Activated B cell treated with CpG ODN at 0.5 μM for 24 hours (primary cell): ENCODE measurements around the gene ZBTB18. TPM values are rescaled to one million over a fixed set of nuclear protein-coding genes. Genes with fewer than 3 reads are reported as not detected.
"Not testable (repeated sequence)": the region's sequence is repeated elsewhere in the genome, so short reads cannot be mapped to it uniquely, and the experiment has no call there.

Experiments
- ATAC-seq: fragments of 200-7000 bp; cut with Tn5 transposase; one replicate; pipeline ENCODE4 v1.10.0; 2021; ENCODE audit warnings: low read depth, mild to moderate bottlenecking, moderate library complexity
- CTCF ChIA-PET: fragments of 350-600 bp; sonication (Branson Sonifier 250); formaldehyde crosslinking; loops from one replicate; lab custom pipeline; 2021; ENCODE audit warnings: antibody characterized with exemption; lab: Charles Lee
- POLR2A ChIA-PET: fragments of 350-600 bp; sonication (Branson Sonifier 250); formaldehyde crosslinking; loops from one replicate; lab custom pipeline; 2021; ENCODE audit warnings: antibody characterized with exemption; lab: Charles Lee
- DNase-seq: peaks from one replicate; pipeline ENCODE4 v3.0.0; 2022
- H3K27ac Mint-ChIP-seq: one replicate; pipeline ENCODE4 v1.8.0; 2020; ENCODE audit warnings: mixed read lengths
- H3K27me3 Mint-ChIP-seq: one replicate; pipeline ENCODE4 v1.8.0; 2021; ENCODE audit warnings: mixed read lengths
- H3K36me3 Mint-ChIP-seq: one replicate; pipeline ENCODE4 v1.8.0; 2021; ENCODE audit warnings: low read depth, mixed read lengths
- H3K4me1 Mint-ChIP-seq: one replicate; pipeline ENCODE4 v1.8.0; 2021; ENCODE audit warnings: mixed read lengths
- H3K4me3 Mint-ChIP-seq: one replicate; pipeline ENCODE4 v1.8.0; 2020; ENCODE audit warnings: mild to moderate bottlenecking, mixed read lengths
- H3K9me3 Mint-ChIP-seq: one replicate; pipeline ENCODE4 v1.8.0; 2020; ENCODE audit warnings: mixed read lengths
- intact Hi-C: fragments of 100-400 bp; cut with micrococcal nuclease; formaldehyde crosslinking; loops from one replicate; pipeline ENCODE4 v1.15.1; 2024
- total RNA-seq: library from RNA; stranded (reverse); gene quantifications from 2 replicates; pipeline ENCODE4 v1.2.3, GENCODE V29; 2022
- TF ChIP-seq, protein P1 (sequence below): fragments of 200-600 bp; IDR thresholded peaks from one replicate; pipeline ENCODE4 v1.8.0; 2022; ENCODE audit warnings: antibody characterized with exemption, mild to moderate bottlenecking

The ZBTB18 gene
- total RNA-seq, 1 donor from 2014 or later: 46.7 TPM

DNA sequence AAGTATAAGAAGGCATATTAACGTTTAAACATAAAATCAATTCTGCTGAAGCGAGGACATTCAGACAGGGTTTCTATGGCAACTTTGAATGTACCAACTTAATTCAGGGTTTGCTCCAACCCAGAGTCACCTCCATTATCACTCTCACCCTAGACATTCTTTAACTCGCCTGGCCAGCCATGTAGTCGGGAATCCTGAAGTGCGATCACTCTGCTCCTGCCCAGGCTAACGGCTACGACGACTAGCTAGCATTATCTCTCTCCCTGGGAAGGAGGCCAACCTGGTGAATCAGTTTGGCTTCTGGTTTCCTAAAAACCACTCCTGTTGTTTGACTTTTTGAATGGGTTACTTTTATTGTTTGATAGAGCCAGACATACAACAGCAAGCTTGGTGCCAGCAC is 38.9 kb upstream of the ZBTB18 start:
- no peak overlapping the region for H3K27ac Mint-ChIP-seq
- POLR2A ChIA-PET: no interaction called here

DNA sequence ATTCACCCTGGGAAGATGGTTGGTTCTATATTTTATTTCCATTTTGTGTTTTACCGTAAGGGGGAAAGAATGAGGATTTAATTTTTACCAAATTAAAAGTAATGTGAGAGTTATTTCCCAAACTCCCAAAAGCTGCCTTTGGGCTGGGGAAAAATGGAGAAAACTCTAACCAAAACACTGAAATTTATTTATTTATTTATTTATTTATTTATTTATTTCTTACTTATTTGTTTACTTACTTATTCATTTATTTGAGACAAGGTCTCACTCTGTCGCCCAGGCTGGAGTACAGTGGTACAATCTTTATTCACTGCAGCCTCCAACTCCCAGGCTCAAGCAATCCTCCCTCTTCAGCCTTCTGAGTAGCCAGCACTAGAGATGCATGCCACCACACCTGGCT is 38.0 kb upstream of the ZBTB18 start:
- ATAC-seq (no peak), DNase-seq (no peak)
- Mint-ChIP-seq H3K9me3 (no peaks in the 10 kb centered on the region), H3K27ac (no peak overlapping the region), H3K4me1 (no peaks in the 10 kb centered on the region), H3K27me3 (peaks cover 14% of the 10 kb centered on the region), H3K36me3 (no peaks in the 10 kb centered on the region), H3K4me3 (no peak overlapping the region)
- ChIA-PET CTCF (no interaction called here), POLR2A (no interaction called here)
- TF ChIP-seq, protein P1, sequence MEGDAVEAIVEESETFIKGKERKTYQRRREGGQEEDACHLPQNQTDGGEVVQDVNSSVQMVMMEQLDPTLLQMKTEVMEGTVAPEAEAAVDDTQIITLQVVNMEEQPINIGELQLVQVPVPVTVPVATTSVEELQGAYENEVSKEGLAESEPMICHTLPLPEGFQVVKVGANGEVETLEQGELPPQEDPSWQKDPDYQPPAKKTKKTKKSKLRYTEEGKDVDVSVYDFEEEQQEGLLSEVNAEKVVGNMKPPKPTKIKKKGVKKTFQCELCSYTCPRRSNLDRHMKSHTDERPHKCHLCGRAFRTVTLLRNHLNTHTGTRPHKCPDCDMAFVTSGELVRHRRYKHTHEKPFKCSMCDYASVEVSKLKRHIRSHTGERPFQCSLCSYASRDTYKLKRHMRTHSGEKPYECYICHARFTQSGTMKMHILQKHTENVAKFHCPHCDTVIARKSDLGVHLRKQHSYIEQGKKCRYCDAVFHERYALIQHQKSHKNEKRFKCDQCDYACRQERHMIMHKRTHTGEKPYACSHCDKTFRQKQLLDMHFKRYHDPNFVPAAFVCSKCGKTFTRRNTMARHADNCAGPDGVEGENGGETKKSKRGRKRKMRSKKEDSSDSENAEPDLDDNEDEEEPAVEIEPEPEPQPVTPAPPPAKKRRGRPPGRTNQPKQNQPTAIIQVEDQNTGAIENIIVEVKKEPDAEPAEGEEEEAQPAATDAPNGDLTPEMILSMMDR: no peak
- intact Hi-C loops: no loop called here

More for the DNA sequence above, 38.9 kb upstream of the ZBTB18 start:
- TF ChIP-seq, protein P1: no peak
- DNase-seq (no peak), ATAC-seq (no peak)
- no peak overlapping the region for H3K4me3 Mint-ChIP-seq
- no peaks in the 10 kb centered on the region for H3K36me3 Mint-ChIP-seq
- CTCF ChIA-PET: no interaction called here
- no peaks in the 10 kb centered on the region for H3K9me3 Mint-ChIP-seq
- peaks cover 14% of the 10 kb centered on the region for H3K27me3 Mint-ChIP-seq
- intact Hi-C loops: no loop called here
- H3K4me1 Mint-ChIP-seq: no peaks in the 10 kb centered on the region

GRCh38 chr1:244014862-244015261 is 36.2 kb upstream of the ZBTB18 start:
- H3K9me3 Mint-ChIP-seq, H3K36me3 Mint-ChIP-seq, intact Hi-C loops, H3K4me1 Mint-ChIP-seq, ATAC-seq, H3K27ac Mint-ChIP-seq, CTCF ChIA-PET, DNase-seq, POLR2A ChIA-PET, H3K4me3 Mint-ChIP-seq: not testable (repeated sequence)
- H3K27me3 Mint-ChIP-seq: peaks cover 12% of the 10 kb centered on the region

- ChIA-PET CTCF (no interaction called here), POLR2A (no interaction called here)
- H3K27me3 Mint-ChIP-seq: peaks cover 12% of the 10 kb centered on the region
- H3K4me3 Mint-ChIP-seq: no peak overlapping the region
- TF ChIP-seq, protein P1: no peak
- intact Hi-C loops: no loop called here
- H3K4me1 Mint-ChIP-seq: no peaks in the 10 kb centered on the region
- H3K36me3 Mint-ChIP-seq: no peaks in the 10 kb centered on the region
- no peaks in the 10 kb centered on the region for H3K9me3 Mint-ChIP-seq
- DNase-seq (no peak), ATAC-seq (no peak)
- no peak overlapping the region for H3K27ac Mint-ChIP-seq
Measured at GRCh38 chr1:244019982-244020485, 31.0 kb upstream of the ZBTB18 start.

- Mint-ChIP-seq H3K27me3 (peaks cover 10% of the 10 kb centered on the region), H3K4me1 (no peaks in the 10 kb centered on the region), H3K4me3 (no peak overlapping the region), H3K36me3 (no peaks in the 10 kb centered on the region), H3K27ac (no peak overlapping the region), H3K9me3 (no peaks in the 10 kb centered on the region)
- TF ChIP-seq, protein P1: no peak
- ATAC-seq: no peak
- intact Hi-C loops: no loop called here
- ChIA-PET POLR2A (no interaction called here), CTCF (no interaction called here)
- DNase-seq: no peak
Measured at GRCh38 chr1:244021427-244021826, 29.7 kb upstream of the ZBTB18 start.

- Mint-ChIP-seq H3K27me3 (peaks cover 5% of the 10 kb centered on the region), H3K9me3 (no peaks in the 10 kb centered on the region), H3K4me3 (no peak overlapping the region), H3K27ac (no peak overlapping the region), H3K36me3 (no peaks in the 10 kb centered on the region), H3K4me1 (no peaks in the 10 kb centered on the region)
- ChIA-PET POLR2A (no interaction called here), CTCF (no interaction called here)
- intact Hi-C loops: no loop called here
- ATAC-seq (no peak), DNase-seq (no peak)
- TF ChIP-seq, protein P1: no peak
Measured at GRCh38 chr1:244022311-244022710, 28.8 kb upstream of the ZBTB18 start.
